Liver (tissue), 9 donors: ENCODE data around the gene BNIP1. TPM values are rescaled to one million over a fixed set of nuclear protein-coding genes. Genes with fewer than 3 reads are reported as not detected.

Experiments
- DNase-seq: peaks from one replicate; pipeline ENCODE4 v3.0.0-alpha.2; 2017; ENCODE audit warnings: low spot score
- H3K27ac ChIP-seq, 2 donors: one replicate each; pipeline ENCODE4 v1.7.0; 2013; ENCODE audit warnings: inconsistent platforms in 2 of 2, low read length in 2 of 2, control low read depth in 1 of 2, low read depth in 1 of 2, mild to moderate bottlenecking in 1 of 2
- H3K27me3 ChIP-seq, 4 donors: one replicate each; pipeline versions ENCODE4 v1.6.1 to v1.7.0; 2013; ENCODE audit warnings: low read length in 3 of 4, inconsistent platforms in 1 of 4, mild to moderate bottlenecking in 1 of 4, moderate library complexity in 1 of 4; ENCODE audit not compliant: control insufficient read depth in 4 of 4, insufficient read depth in 4 of 4
- H3K36me3 ChIP-seq, 4 donors: one replicate each; pipeline versions ENCODE4 v1.6.1 to v1.7.0; 2013; ENCODE audit warnings: low read length in 3 of 4, mild to moderate bottlenecking in 3 of 4, low read depth in 1 of 4, moderate library complexity in 1 of 4; ENCODE audit not compliant: control insufficient read depth in 4 of 4, insufficient read depth in 3 of 4
- H3K4me1 ChIP-seq, 4 donors: one replicate each; pipeline versions ENCODE4 v1.6.1 to v1.7.0; 2013; ENCODE audit warnings: low read length in 3 of 4, mild to moderate bottlenecking in 3 of 4, moderate library complexity in 1 of 4; ENCODE audit not compliant: control insufficient read depth in 4 of 4, insufficient read depth in 4 of 4
- H3K4me3 ChIP-seq, 3 donors: one replicate each; pipeline versions ENCODE4 v1.6.1 to v1.7.0; 2013; ENCODE audit warnings: low read length in 3 of 3, control low read depth in 1 of 3, low read depth in 1 of 3, mild to moderate bottlenecking in 1 of 3
- H3K9ac ChIP-seq, 2 donors: one replicate each; pipeline ENCODE4 v1.7.0; 2013; ENCODE audit warnings: low read length in 2 of 2, mild to moderate bottlenecking in 2 of 2, moderate library complexity in 2 of 2, control low read depth in 1 of 2, low read depth in 1 of 2
- H3K9me3 ChIP-seq, 4 donors: one replicate each; pipeline versions ENCODE4 v1.6.1 to v1.7.0; 2013; ENCODE audit warnings: low read length in 3 of 4; ENCODE audit not compliant: control insufficient read depth in 4 of 4
- EGR1 ChIP-seq, 2 donors: IDR thresholded peaks; 2 replicates each; pipeline ENCODE4 v1.6.1; 2016 to 2018; ENCODE audit warnings: antibody characterized with exemption in 2 of 2, low read depth in 2 of 2
- FOXA1 ChIP-seq: IDR thresholded peaks from 2 replicates; pipeline ENCODE4 v1.6.1; 2016; ENCODE audit warnings: antibody characterized with exemption
- FOXA2 ChIP-seq: IDR thresholded peaks from 2 replicates; pipeline ENCODE4 v1.6.1; 2016; ENCODE audit warnings: antibody characterized with exemption
- HNF4A ChIP-seq, 2 donors: conservative IDR thresholded peaks; 2 replicates each; pipeline ENCODE4 v1.6.1; 2016; ENCODE audit warnings: antibody characterized with exemption in 2 of 2, mild to moderate bottlenecking in 2 of 2
- JUND ChIP-seq, 2 donors: IDR thresholded peaks; 2 replicates each; pipeline ENCODE4 v1.6.1; 2016; ENCODE audit warnings: antibody characterized with exemption in 2 of 2
- NR2F2 ChIP-seq: IDR thresholded peaks from 2 replicates; pipeline ENCODE4 v1.6.1; 2016; ENCODE audit warnings: antibody characterized with exemption
- RAD21 ChIP-seq, 2 donors: IDR thresholded peaks; 2 replicates each; pipeline ENCODE4 v1.6.1; 2016; ENCODE audit warnings: antibody characterized with exemption in 2 of 2, mild to moderate bottlenecking in 2 of 2
- SP1 ChIP-seq: IDR thresholded peaks from 2 replicates; pipeline ENCODE4 v1.6.1; 2018; ENCODE audit warnings: antibody characterized with exemption, mild to moderate bottlenecking
- YY1 ChIP-seq: IDR thresholded peaks from 2 replicates; pipeline ENCODE4 v1.6.1; 2016; ENCODE audit warnings: antibody characterized with exemption, mild to moderate bottlenecking
- WGBS: extraction: QIAGEN DNeasy Blood & Tissue Kit; methylation state at CpG from one replicate; pipeline ENCODE4 v1.1.7; 2013; 5-methylcytosine and 5-hydroxymethylcytosine counted together
- polyA plus RNA-seq, 2 donors: library from polyadenylated mRNA; stranded (reverse) in 1 of 2; unstranded in 1 of 2; fragments of 200-250 nt in 1 of 2; fragments of >200 nt in 1 of 2; fragmentation: Nextera tagmentation in 1 of 2; extraction: Ambion mirVana in 1 of 2; gene quantifications; one replicate each; pipeline versions ENCODE4 v1.2.1 to v1.2.3, GENCODE V29; 2013 to 2015
- total RNA-seq, 2 donors: library from RNA; depleted of rRNA; stranded (reverse); fragments of >200 nt; gene quantifications; one replicate each; pipeline ENCODE4 v1.2.3, GENCODE V29; 2014
- TF ChIP-seq, protein P1 (sequence below): IDR thresholded peaks from 2 replicates; pipeline ENCODE4 v1.6.1; 2016; ENCODE audit warnings: antibody characterized with exemption, mild to moderate bottlenecking
- TF ChIP-seq, protein P2 (sequence below): fragments of 150-350 bp; IDR thresholded peaks from 2 replicates; pipeline ENCODE4 v1.5.1; 2017; ENCODE audit warnings: improper control_type of control experiment, low read depth, low read length; ENCODE audit not compliant: missing input control
- donor health status: healthy.
- donor health status: healthy.
- donor health status: healthy.
- donor health status: healthy.
- donor health status: healthy.

BNIP1 gene
- total and polyA plus RNA-seq, 4 donors: 4.8 to 6.9 (median 5.3) TPM

DNA sequence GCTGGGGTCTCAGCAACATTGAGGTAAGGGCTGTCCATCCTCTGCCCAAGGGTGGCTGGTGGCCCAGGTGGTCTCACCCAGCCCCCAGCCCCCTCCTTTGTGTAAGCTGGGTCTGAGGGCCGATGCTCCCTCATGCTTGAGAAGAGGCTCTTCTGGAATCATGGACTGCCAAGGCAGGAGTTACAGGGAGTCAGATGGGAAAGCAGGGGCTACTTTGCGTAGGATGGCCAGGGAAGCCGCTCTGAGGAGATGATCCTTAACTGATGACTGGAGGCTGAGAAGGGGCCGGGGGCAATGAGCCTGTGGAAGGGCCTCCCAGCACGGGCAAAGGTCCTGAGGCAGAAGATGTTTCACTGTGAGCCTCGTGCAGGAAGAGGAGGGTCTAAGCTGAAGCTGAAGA, 67.0 kb downstream of the BNIP1 start:
- Histone ChIP-seq H3K27me3 (no peaks in the 10 kb centered on the region), H3K4me3 (no peak overlapping the region), H3K27ac (no peak overlapping the region), H3K36me3 (no peaks in the 10 kb centered on the region), H3K9me3 (no peaks in the 10 kb centered on the region), H3K9ac (no peak overlapping the region), H3K4me1 (no peaks in the 10 kb centered on the region)
- 70% methylated on average over 6 of the region's 6 CpGs for WGBS
- DNase-seq: no peak
- TF ChIP-seq FOXA1: no peak
- no peak for TF ChIP-seq EGR1 (IDR thresholded peaks at IDR 0.05; ENCODE audit: low read depth in 2 of 2)
- TF ChIP-seq SP1: no peak
- no peak for TF ChIP-seq YY1
- TF ChIP-seq, protein P1, sequence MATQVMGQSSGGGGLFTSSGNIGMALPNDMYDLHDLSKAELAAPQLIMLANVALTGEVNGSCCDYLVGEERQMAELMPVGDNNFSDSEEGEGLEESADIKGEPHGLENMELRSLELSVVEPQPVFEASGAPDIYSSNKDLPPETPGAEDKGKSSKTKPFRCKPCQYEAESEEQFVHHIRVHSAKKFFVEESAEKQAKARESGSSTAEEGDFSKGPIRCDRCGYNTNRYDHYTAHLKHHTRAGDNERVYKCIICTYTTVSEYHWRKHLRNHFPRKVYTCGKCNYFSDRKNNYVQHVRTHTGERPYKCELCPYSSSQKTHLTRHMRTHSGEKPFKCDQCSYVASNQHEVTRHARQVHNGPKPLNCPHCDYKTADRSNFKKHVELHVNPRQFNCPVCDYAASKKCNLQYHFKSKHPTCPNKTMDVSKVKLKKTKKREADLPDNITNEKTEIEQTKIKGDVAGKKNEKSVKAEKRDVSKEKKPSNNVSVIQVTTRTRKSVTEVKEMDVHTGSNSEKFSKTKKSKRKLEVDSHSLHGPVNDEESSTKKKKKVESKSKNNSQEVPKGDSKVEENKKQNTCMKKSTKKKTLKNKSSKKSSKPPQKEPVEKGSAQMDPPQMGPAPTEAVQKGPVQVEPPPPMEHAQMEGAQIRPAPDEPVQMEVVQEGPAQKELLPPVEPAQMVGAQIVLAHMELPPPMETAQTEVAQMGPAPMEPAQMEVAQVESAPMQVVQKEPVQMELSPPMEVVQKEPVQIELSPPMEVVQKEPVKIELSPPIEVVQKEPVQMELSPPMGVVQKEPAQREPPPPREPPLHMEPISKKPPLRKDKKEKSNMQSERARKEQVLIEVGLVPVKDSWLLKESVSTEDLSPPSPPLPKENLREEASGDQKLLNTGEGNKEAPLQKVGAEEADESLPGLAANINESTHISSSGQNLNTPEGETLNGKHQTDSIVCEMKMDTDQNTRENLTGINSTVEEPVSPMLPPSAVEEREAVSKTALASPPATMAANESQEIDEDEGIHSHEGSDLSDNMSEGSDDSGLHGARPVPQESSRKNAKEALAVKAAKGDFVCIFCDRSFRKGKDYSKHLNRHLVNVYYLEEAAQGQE: no peak

DNA sequence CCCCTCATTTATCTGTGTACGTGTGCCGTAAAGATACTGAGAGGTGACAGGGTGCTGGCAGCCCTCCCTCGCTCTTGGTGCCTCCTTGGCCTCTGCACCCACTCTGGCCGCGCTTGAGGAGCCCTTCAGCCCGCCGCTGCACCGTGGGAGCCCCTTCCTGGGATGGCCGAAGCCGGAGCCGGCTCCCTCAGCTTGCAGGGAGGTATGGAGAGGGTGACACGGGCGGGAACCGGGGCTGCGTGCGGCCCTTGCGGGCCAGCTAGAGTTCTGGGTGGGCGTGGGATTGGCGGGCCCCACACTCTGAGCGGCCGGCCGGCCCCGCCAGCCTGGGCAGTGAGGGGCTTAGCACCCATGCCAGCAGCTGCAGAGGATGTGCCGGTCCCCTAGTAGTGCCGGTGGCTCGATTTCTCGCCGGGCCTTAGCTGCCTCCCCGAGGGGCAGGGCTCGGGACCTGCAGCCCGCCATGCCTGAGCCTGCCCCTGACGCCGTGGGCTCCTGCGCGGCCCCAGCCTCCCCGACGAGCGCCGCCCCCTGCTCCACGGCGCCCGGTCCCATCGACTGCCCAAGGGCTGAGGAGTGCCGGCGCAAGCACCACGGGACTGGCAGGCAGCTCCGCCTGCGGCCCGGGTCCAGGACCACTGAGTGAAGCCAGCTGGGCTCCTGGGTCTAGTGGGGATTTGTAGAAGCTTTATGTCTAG, 69.1 kb downstream of the BNIP1 start:
- Histone ChIP-seq H3K27me3 (peaks cover 0 to 2% (median 0%) of the 10 kb centered on the region in 4 donors), H3K4me1 (no peaks in the 10 kb centered on the region), H3K9me3 (no peaks in the 10 kb centered on the region), H3K36me3 (no peaks in the 10 kb centered on the region), H3K4me3 (no peak overlapping the region), H3K9ac (no peak overlapping the region), H3K27ac (no peak overlapping the region)
- DNase-seq: no peak
- TF ChIP-seq, protein P2, sequence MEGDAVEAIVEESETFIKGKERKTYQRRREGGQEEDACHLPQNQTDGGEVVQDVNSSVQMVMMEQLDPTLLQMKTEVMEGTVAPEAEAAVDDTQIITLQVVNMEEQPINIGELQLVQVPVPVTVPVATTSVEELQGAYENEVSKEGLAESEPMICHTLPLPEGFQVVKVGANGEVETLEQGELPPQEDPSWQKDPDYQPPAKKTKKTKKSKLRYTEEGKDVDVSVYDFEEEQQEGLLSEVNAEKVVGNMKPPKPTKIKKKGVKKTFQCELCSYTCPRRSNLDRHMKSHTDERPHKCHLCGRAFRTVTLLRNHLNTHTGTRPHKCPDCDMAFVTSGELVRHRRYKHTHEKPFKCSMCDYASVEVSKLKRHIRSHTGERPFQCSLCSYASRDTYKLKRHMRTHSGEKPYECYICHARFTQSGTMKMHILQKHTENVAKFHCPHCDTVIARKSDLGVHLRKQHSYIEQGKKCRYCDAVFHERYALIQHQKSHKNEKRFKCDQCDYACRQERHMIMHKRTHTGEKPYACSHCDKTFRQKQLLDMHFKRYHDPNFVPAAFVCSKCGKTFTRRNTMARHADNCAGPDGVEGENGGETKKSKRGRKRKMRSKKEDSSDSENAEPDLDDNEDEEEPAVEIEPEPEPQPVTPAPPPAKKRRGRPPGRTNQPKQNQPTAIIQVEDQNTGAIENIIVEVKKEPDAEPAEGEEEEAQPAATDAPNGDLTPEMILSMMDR: no peak
- TF ChIP-seq RAD21 (IDR thresholded peaks at IDR 0.05) (no peak), FOXA2 (no peak), JUND (IDR thresholded peaks at IDR 0.05) (no peak), FOXA1 (no peak), HNF4A (conservative IDR thresholded peaks at IDR 0.05) (no peak), NR2F2 (no peak)
- 96% methylated on average over 49 of the region's 49 CpGs for WGBS

Other genes starting within 250 kb of the BNIP1 start
- 10 to 100 TPM; 11.6 to 14.6 TPM for gene RPL26L1, start 185.1 kb upstream of the BNIP1 start, total RNA-seq
- 10 to 100 TPM; 41.0 to 52.2 TPM for gene RPL26L1, start 185.1 kb upstream of the BNIP1 start, polyA plus RNA-seq
- 10 to 100 TPM; 56.6 to 86.7 TPM for gene ATP6V0E1, start 160.8 kb upstream of the BNIP1 start, total RNA-seq
- 100 to 1,000 TPM; 135 to 396 TPM for gene ATP6V0E1, start 160.8 kb upstream of the BNIP1 start, polyA plus RNA-seq
- 10 to 100 TPM; 10.2 to 12.0 TPM for gene CREBRF, start 88.2 kb upstream of the BNIP1 start, total RNA-seq
- gene CREBRF, start 88.2 kb upstream of the BNIP1 start, polyA plus RNA-seq: 1 to 10 TPM; 2.0 to 5.1 TPM
- not detected for gene NKX2-5, start 90.7 kb downstream of the BNIP1 start, total RNA-seq
- gene NKX2-5, start 90.7 kb downstream of the BNIP1 start, polyA plus RNA-seq: not detected
- gene STC2, start 183.9 kb downstream of the BNIP1 start, total RNA-seq: under 1 TPM in 1 of 2 donors, not detected in 1; 0.17 TPM
- gene STC2, start 183.9 kb downstream of the BNIP1 start, polyA plus RNA-seq: under 1 TPM; 0.04 to 0.18 TPM